Jurkat, Clone E6-1 (cell line): ENCODE measurements around the gene GPANK1.
A peak's percentile ranks its signal among the peaks of the same experiment; 100 is the strongest.

ENCODE experiments used
- DNase-seq: peaks from one replicate; pipeline ENCODE4 v3.0.0-alpha.2; 2011; ENCODE audit warnings: low read depth, low spot score
- H3K4me3 ChIP-seq: 2 replicates; pipeline ENCODE4 v1.5.1; 2011; ENCODE audit warnings: mild to moderate bottlenecking, low read length, control low read depth, moderate library complexity

GPANK1 gene

GRCh38 chr6:31630177-31630934 is 34.4 kb downstream of the GPANK1 start:
- no peak for DNase-seq
- H3K4me3 ChIP-seq, result no peak overlapping the region

- no peak overlapping the region for H3K4me3 ChIP-seq
- no peak for DNase-seq
Measured at GRCh38 chr6:31629014-31629413, 35.8 kb downstream of the GPANK1 start.

DNA sequence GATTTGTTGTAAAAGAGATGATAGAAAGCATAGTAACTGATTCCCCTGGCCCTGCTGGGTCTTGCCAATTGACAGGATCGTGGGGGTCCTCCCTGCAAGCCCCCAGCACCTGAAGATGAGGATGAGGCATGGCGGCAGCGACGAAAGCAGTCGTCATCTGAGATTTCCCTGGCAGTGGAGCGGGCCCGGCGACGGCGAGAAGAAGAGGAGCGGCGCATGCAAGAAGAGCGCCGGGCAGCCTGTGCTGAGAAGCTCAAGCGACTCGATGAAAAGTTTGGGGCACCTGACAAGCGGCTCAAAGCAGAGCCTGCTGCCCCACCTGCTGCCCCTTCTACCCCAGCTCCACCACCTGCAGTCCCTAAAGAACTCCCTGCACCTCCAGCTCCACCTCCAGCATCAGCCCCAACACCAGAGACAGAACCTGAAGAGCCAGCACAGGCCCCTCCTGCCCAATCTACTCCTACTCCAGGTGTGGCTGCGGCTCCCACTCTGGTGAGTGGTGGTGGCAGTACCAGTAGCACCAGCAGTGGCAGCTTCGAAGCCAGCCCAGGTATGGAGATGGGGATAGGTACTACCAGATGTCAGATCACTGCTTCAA is 37.0 kb downstream of the GPANK1 start:
- DNase-seq, result no peak
- H3K4me3 ChIP-seq, result no peak overlapping the region

GRCh38 chr6:31626952-31627351 is 37.8 kb downstream of the GPANK1 start:
- no peak overlapping the region for H3K4me3 ChIP-seq
- no peak for DNase-seq

DNA sequence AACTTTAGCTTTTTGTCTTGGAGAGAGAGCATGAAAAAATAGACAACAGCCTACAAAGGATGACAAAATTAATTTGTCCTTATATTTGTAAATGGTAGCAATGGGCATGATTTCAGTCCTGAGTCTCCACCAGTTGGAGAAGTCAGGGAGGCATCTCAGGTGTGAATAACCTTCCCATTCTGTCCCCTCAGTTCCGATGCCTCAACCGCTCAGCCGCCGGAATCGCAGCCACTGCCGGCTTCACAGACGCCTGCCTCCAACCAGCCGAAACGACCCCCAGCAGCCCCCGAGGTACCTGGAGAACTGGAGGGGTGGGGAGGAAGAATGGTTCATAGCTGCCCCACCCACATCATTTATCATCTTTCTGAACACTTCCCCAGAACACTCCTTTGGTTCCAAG is 40.7 kb downstream of the GPANK1 start:
- no peak overlapping the region for H3K4me3 ChIP-seq
- DNase-seq, result no peak

GRCh38 chr6:31622684-31623091 is 42.1 kb downstream of the GPANK1 start:
- H3K4me3 ChIP-seq, result no peak overlapping the region
- DNase-seq, result no peak

DNA sequence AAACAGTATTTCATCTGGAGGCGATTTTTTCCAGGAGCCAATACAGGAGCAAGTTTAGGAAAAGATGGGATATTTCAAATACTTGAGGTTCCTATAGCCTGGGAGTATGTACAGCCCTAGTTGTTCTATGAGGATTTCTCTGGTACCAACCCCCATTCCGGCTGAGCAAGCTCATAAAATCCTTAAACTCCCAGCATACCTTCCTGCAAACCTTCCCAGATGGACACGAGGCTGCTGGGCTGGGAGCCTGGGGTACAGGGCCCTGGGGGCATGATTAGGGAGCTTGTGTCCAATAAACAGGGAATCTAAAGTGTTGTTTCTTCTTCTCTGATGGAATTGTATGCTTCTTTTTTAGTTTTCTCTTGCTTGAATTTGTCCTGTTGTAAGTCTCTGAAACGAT is 42.8 kb downstream of the GPANK1 start:
- DNase-seq, result no peak
- peak overlapping the region; percentile 95 for H3K4me3 ChIP-seq

DNA sequence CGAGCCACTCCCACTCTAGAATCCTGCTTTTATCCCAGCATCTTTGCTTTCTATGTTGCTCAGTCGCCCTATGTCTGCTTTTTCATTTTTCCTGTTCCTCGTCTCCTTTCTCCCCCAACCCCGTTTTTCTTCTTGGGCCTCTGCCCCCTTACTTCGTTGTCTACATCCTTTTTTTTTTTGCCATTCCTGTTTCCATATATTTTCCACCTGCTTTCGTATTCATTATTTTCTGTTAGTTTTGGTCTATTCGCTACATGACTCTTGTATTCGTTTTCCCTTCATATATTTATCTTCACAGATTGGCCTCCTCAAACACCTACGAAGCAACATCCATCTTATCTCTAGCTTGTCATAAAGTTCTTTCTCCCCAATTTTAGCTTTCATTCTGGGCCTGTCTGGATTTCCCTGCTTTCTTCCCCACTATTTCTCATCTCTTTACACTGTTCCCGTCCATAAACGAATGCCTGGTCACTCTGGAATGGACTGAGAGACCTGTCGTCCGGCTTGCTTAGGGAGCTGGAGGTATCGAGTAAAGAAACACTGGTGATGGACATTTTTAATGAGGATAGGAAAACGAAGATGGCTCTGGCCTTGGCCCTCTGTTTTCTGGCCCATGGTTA is 43.4 kb downstream of the GPANK1 start:
- DNase-seq, result no peak
- H3K4me3 ChIP-seq, result peak overlapping the region; percentile 95

DNA sequence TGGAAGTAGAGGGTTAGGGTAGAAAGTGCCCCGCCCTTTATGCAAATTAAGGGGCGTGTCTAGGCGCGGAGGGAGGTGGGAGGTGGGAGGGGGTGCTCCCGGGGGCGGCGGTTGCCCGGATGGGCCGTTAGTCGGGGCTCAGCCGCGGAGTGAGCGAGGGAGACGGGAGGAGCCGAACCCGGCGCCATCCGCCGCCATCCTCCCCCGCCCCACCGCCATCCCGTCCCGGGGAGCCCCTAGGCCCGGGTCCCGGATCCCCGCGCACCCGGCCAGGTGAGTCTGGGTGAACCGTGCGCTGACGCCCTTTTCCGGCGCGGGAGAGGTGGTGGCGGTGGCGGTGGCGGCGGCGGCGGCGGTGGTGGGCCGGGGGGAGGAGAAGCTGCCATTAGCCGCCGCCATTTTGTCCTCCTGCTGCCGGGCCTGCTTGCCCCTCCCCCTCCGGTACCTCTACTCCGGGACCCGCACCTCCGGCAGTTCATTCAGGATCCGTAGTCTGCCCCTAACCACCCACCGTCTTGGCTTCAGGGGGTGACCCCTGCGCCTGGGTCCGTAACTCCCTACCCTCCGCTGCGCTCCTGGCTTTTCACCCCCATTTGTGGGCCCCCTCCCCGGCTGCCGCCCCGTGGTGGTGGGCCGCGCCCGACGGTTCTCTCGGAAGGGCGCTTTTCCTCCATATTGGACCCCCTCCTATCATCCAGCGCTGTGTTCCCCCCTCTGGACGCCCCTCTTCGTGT is 44.0 kb downstream of the GPANK1 start, which contains the start of gene PRRC2A:
Gene PRRC2A, plus strand, starts transcription at position 130 of the 734 bp plus-strand sequence. CDS start 2,075 bp downstream, outside the sequence.
- H3K4me3 ChIP-seq, result peak within 1 kb of the TSS; percentile 95
- DNase-seq, result peak; percentile 73

DNA sequence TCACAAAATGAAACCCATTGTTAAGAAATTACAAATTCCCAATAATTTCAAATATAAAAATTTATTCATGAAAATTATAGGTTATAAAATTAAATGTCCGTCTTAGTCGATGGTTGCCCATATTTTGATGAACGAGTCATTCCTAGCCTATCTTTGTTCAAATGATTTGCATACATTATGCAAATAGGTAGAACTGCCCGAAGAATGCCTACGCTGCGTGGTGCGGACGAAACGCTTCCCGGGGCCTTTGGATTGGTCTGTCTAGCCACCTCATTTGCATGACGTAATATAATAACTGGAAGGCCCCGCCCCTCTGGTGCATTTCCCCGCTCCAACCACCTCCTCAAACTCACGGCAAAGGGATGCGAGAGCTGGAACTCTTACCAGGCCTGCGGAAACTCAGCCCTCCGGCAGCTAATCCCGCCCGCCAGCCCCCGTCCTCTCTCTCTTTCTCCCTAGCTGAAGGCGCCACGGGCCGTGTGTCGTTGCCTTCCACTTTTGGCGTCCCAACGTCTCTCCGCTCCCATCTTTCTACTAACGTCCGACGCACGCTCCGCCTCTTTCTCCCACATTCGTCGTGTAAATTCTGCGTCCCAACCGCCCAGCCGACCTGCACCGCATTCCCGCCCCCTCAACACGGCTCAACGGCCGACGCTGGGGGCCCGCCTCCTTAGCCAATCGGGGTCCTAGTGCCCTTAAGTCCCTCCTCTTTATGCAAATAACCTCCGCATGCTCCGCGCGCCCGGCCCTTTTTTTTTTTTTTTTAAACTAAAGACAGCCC is 44.8 kb downstream of the GPANK1 start:
- peak; percentile 99 for DNase-seq

DNA sequence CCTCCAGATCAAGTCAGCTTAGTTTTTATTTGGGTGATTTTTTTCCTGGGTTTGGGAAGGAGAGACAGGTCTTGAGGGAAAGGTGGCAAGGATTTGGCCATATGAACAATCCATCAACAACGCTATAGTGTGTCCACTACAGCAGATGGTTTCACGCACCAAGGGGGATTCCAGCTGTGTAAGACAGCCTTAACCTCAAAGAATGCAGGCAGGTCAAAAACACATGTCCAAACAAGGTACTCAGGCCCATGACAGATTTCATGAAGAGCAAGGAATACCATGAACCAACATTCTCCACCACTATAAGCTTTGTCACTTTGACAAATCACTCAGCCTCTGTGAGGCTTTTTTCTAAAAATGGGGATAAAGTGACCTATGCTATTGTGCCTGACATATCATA is 47.8 kb downstream of the GPANK1 start:
- peak overlapping the region; percentile 85 for H3K4me3 ChIP-seq

More for the DNA sequence above, 44.8 kb downstream of the GPANK1 start:
- H3K4me3 ChIP-seq, result peak overlapping the region; percentile 73

GRCh38 chr6:31615748-31616147 is 49.0 kb downstream of the GPANK1 start:
- peak overlapping the region; percentile 85 for H3K4me3 ChIP-seq
- peak; percentile 85 for DNase-seq

More for the DNA sequence above, 47.8 kb downstream of the GPANK1 start:
- no peak for DNase-seq

- H3K4me3 ChIP-seq, result peak within 1 kb of the TSS; percentile 85
- DNase-seq, result no peak
Measured at GRCh38 chr6:31614684-31615578, 49.9 kb downstream of the GPANK1 start, which contains the start of gene AIF1. TSS of gene AIF1 (plus strand) at chr6:31615234. CDS start at chr6:31615330, 96 bp downstream.

GRCh38 chr6:31614075-31614619 is 50.6 kb downstream of the GPANK1 start:
- no peak overlapping the region for H3K4me3 ChIP-seq
- no peak for DNase-seq
